Measurements from ENCODE around the gene LRP2.

The LRP2 gene

DNA sequence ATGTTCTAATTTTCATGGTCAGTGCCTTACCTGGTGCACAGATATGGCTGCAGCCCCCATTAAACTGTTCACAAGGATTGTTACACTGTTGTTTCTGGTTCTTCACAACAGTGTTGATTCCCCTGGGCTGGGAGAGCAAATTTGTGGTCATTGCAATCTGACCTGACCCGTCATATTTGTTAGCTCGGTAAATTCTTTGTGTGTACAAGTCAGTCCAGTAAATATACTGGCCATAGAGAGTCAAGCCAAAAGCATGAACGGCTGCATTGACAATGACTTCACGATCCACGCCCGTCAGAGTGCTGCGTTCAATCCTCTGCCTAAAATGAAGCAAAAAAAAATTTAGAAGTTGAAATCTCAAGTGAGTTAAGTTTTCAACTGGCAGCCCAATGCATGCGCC lies 158.4 kb downstream of the LRP2 start:
- DNase-seq = no peak
- intact Hi-C loops (cut with DNase I) = no loop called here

GRCh38 chr2:169200756-169201155 lies 161.6 kb downstream of the LRP2 start:
- intact Hi-C loops (cut with DNase I) = no loop called here
- DNase-seq = no peak

DNA sequence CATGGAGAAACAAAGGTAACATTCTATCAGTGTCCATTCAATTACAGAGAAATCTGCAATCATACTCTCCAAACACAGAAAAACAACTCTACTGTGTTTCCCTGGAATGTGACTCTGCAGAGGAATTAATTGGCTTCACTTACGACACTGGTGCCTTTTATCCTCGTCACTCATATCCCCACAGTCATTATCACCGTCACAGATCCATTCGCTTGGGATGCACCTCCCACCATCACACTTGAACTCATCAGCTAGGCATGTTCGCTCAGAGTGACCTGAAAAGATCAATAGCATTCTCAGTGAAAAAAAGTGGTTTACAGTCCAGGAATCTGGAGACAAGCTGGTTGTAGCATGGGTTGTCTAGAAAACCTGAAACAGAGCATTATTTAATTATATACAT lies 168.7 kb downstream of the LRP2 start:
- intact Hi-C loops (cut with DNase I) = no loop called here
- DNase-seq = no peak

DNA sequence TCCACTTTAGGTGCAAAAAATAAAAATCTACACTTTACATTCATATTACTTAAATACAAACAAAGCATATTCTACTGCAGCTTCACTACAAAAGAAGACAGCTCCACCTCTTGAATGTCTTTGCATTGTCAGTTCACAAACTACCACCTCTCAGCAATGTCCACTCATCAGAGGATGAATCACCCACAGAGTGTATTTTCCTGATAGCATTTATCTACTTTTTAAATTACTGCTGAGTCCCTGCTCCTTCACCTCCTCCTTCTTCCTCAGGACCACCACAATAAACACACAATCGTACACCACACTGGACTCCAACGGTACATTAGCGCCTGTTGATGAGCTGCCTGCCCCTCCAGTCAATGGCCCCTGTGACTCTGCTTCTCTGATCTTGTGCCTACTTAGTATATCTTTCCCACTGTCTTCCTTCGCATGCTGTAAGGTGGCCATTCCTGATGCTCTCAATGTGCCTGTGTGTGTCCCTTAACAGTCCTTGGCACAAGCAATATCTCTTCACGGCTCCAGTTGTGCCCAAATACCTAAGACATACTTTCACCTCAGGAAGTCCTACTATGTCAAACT lies 172.0 kb downstream of the LRP2 start:
- DNase-seq = no peak
- intact Hi-C loops (cut with DNase I) = no loop called here

GRCh38 chr2:169189132-169189531 lies 173.2 kb downstream of the LRP2 start:
- intact Hi-C loops (cut with DNase I) = no loop called here

DNA sequence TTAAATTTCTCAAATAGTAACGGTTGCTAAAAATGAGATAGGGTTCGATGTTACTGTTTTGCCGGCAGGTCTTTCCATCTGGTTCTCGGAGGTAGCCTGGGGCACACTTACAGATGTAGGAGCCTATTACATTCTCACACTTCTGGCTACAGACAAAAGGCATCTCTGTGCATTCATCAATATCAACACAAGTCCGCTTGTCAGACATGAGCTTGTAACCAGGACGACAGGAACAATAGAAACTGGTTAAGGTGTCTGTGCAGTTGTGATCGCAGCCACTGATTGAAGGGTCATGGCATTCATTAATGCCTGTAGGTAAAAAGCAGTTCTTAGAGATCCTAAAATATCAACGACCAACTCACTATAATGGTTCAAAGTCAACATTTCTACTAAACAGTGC lies 176.6 kb downstream of the LRP2 start:
- peak in 3 of 42 donors; percentile 1 to 22 (median 14) for DNase-seq
- intact Hi-C loops (cut with DNase I) = no loop called here

More at GRCh38 chr2:169189132-169189531, 173.2 kb downstream of the LRP2 start:
- no peak for DNase-seq

- intact Hi-C loops (cut with DNase I) = no loop called here
- DNase-seq = no peak
These were observed 178.3 kb downstream of the LRP2 start for GRCh38 chr2:169184074-169184473.

DNA sequence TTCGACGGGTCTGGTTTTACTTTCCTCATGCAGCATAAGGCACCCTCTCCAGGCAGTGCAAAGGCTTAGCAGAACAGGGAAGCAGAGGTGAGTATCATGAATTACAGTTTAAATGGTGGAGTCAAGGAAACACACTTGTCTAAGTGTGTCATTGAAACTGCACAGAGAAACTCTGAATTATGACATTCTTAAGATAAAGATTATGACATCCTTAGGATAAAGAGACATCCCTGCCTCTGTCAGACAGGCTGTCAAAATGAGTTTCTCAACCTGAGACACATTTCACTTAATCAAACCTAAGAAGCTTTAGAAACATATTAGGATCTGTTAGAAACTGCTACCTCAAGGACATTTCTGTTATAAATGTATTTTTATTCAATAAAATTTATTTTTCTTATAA lies 179.8 kb downstream of the LRP2 start:
- DNase-seq = no peak
- intact Hi-C loops (cut with DNase I) = no loop called here

- DNase-seq = no peak
- intact Hi-C loops (cut with DNase I) = no loop called here
These were observed 183.4 kb downstream of the LRP2 start for GRCh38 chr2:169178804-169179390.

DNA sequence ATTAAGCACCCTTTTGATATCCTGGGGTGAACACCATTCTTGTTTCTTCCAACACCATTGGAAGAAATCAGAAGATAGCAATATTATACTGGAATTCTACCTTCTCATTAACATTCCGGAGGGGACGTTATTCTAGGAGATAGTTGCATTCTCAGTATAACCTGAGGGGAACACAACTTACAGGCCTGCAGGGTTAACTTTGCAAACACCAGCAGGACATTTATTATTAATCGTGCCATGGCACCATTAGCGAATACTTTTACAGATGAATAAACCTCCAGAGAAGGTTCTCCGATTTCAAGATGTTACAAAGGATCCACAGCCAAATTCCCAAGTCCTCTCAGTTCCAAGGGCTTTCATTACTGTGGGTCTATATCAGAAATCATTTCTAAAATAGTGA lies 184.0 kb downstream of the LRP2 start:
- DNase-seq = no peak
- intact Hi-C loops (cut with DNase I) = no loop called here

DNA sequence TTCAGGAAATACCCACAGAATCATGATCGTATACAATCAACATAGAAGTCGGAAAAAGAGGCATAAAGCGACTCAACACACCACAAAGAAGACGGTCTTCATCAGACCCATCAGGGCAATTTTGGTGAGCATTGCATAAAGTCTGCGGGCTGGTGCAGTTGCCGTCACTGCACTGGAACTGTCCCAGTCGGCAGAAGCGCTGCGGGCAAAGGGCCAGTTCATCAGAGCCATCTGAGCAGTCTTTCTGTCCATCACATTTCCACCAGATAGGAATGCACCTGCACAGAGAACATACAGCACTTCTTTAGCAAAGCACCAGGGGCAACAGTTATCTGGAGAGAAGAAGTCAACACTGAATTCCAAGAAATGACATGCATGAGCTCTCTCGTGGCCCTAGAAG lies 187.2 kb downstream of the LRP2 start:
- DNase-seq = peak in 5 of 42 donors; percentile 3 to 38 (median 13)
- intact Hi-C loops (cut with DNase I) = no loop called here

DNA sequence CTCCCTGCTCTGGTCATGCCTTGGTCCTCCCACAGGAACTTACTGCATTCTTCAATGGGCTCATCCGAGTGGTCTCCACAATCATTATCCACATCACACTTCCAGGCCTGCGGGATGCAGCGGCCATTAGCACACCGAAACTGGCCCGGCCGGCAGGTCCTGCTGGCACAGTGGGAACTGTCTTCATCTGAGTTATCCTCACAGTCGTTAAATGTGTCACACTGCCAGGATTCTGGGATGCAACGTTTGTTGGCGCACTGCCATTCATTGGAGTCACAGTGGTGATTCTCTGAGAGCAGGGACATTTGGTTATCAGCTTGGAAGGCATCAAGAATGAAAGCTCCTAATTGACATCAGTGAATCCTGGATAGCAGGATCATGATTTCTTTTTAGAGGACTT lies 188.5 kb downstream of the LRP2 start:
- DNase-seq = peak in 23 of 42 donors; percentile 3 to 59 (median 19)
- intact Hi-C loops (cut with DNase I) = no loop called here

DNA sequence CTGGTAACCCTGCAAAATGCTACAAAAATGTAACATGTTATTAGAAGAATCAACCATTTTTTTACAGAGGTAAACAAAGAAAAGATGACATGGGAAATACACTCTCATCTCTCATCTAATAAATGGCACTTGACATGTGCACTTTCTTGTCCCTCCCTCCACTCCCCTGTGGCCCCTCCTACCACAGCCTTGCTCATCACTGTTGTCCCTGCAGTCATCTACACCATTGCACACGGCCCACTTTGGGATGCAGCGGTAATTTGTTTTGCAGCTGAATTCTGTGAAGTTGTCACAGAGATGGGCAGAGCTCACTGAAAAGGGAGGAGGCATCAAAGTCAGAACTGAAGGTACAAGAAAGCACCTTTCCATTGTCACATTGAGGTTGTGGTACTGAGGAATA lies 189.4 kb downstream of the LRP2 start:
- DNase-seq = no peak
- intact Hi-C loops (cut with DNase I) = no loop called here

- intact Hi-C loops (cut with DNase I) = no loop called here
- no peak for DNase-seq
These were observed 190.1 kb downstream of the LRP2 start for GRCh38 chr2:169172151-169172735.

DNA sequence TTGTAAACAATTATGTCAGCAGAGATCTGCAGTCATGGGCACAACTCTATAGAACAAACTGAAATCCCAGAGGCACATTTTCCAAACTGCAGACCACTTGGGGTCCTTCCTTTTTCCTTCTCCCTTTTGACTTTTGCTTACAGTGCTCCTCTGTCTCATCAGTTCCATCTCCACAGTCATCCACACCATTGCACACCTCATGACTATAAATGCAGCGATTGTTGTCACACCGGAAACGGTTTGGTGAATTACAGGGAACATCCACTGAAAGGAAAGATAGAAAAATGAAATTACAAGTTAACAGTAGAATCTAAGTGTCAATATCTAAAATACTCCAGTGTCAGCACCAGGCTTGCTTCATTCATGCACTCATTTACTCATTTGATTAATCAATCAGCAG lies 196.5 kb downstream of the LRP2 start:
- intact Hi-C loops (cut with DNase I) = no loop called here
- no peak for DNase-seq

GRCh38 chr2:169164311-169164710 lies 198.0 kb downstream of the LRP2 start:
- DNase-seq = no peak
- intact Hi-C loops (cut with DNase I) = no loop called here

- intact Hi-C loops (cut with DNase I) = no loop called here
These were observed 199.7 kb downstream of the LRP2 start for GRCh38 chr2:169162613-169163012.

DNA sequence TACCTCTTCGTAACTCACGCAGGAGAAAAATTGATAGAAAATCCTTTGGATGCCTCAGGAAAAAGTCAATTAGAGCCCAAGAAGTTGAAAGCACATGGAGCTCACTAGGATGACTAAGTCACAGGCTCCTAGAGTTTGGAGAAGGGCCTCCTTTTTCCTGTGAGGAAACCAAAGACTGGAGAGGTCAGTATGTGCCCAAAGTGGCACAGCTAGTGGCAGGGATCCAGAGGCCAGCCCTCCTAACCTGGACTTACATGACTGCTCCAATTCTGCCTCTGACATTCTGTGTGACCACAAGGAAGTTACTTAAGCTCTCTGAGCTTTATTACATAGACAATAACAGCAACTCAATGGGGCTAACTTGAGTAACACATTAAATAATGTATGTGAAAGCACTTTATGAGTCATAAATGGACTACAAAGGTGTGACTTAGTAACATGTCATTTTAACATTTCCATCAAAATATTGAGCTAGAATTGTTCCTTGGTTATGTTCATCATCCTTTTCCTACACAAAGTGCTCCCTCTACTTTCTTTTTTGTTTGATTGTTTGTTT lies 201.3 kb downstream of the LRP2 start:
- no peak for DNase-seq
- intact Hi-C loops (cut with DNase I) = no loop called here

More at GRCh38 chr2:169162613-169163012, 199.7 kb downstream of the LRP2 start:
- DNase-seq = no peak

GRCh38 chr2:169159686-169160085 lies 202.6 kb downstream of the LRP2 start:
- intact Hi-C loops (cut with DNase I) = no loop called here
- DNase-seq = no peak

DNA sequence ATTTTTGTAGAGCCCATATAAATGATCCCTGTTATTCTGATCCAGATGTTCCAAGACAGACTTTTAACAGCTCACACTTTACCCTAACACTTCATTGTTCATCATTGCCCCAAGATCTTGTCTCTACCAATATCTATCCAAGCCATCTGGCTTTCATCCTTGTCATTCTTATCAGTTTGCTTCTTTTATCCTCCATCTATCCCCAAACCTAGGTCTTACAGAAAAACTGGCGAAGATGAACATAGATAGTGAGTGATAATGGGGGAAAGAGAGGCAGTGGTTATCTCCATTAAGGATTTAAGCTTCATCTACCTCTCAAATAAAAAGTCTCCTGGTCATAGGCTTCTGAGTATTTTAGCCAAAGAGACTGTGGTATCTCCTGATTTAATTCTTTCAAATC lies 203.5 kb downstream of the LRP2 start:
- DNase-seq = no peak
- intact Hi-C loops (cut with DNase I) = no loop called here

DNA sequence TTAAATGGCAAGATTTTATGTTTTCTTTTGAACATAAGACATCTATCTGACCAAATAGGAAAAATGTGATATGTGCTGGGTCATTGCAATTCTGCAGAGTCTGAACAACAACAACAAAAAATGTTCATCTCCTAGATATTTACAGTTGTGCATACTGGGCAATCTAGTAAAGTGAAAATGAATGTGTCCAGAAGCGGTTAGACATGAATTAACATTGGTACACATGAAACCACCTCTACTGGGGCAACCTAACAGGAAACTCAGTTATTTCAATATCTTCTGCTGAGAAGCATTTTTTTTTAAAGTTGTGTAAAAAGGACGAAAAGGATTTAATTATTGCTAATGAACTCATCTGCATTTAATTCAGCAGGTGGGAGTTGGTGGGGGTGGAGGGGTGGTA lies 216.1 kb downstream of the LRP2 start:
- DNase-seq = no peak
- intact Hi-C loops (cut with DNase I) = no loop called here

Data from head of caudate nucleus (tissue), 42 donors.